B cell (primary cell): ENCODE data around the gene MAGI2.

Source experiments
- EZH2 ChIP-seq: IDR thresholded peaks from 2 replicates; pipeline ENCODE4 v1.6.1; 2012; ENCODE audit warnings: borderline replicate concordance, low read depth, mild to moderate bottlenecking, moderate library complexity, low read length; ENCODE audit not compliant: insufficient read depth, poor library complexity, severe bottlenecking
- TF ChIP-seq, protein P1 (sequence below): fragments of 200-600 bp; IDR thresholded peaks from one replicate; pipeline ENCODE4 v1.8.0; 2022; ENCODE audit warnings: antibody characterized with exemption, mild to moderate bottlenecking

DNA sequence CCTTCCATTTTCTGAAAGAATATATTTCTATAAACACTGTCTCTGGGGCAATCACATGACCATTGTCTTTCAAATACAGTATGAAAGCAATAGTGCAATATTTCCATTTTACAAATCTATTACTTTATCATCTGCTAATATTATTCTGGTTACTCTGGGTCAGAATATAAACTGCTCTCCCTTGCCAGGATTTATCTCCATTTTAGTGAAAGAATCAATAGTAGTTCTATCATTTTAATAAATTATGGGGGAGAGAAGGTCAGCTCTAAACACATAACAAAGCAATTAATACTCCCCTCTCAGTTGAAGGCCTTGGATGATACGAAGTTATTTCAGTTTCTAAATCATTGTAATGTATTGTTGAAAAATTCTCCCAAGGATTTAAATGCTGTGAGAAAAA lies 608.3 kb downstream of the MAGI2 start:
- TF ChIP-seq, protein P1, sequence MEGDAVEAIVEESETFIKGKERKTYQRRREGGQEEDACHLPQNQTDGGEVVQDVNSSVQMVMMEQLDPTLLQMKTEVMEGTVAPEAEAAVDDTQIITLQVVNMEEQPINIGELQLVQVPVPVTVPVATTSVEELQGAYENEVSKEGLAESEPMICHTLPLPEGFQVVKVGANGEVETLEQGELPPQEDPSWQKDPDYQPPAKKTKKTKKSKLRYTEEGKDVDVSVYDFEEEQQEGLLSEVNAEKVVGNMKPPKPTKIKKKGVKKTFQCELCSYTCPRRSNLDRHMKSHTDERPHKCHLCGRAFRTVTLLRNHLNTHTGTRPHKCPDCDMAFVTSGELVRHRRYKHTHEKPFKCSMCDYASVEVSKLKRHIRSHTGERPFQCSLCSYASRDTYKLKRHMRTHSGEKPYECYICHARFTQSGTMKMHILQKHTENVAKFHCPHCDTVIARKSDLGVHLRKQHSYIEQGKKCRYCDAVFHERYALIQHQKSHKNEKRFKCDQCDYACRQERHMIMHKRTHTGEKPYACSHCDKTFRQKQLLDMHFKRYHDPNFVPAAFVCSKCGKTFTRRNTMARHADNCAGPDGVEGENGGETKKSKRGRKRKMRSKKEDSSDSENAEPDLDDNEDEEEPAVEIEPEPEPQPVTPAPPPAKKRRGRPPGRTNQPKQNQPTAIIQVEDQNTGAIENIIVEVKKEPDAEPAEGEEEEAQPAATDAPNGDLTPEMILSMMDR = no peak
- no peak for TF ChIP-seq EZH2
